Fibroblast of lung (primary cell): Measurements from ENCODE around the gene ARMC9. TPM values are rescaled to one million over a fixed set of nuclear protein-coding genes. Genes with fewer than 3 reads are reported as not detected.

Source experiments
- DNase-seq, 2 donors: peaks; one replicate each; pipeline versions ENCODE4 v3.0.0 to v3.0.0-alpha.2; 2010; ENCODE audit warnings: low read depth in 2 of 2
- H2AFZ ChIP-seq: 2 replicates; pipeline ENCODE4 v1.5.1; 2012; ENCODE audit warnings: low read length, control low read depth, inconsistent platforms
- H3K27ac ChIP-seq: 2 replicates; pipeline ENCODE4 v1.5.1; 2011; ENCODE audit warnings: low read length, control low read depth; ENCODE audit not compliant: insufficient read depth
- H3K27me3 ChIP-seq: 2 replicates; pipeline ENCODE4 v1.5.1; 2011; ENCODE audit warnings: mild to moderate bottlenecking, low read length; ENCODE audit not compliant: control insufficient read depth, insufficient read depth
- H3K36me3 ChIP-seq: 2 replicates; pipeline ENCODE4 v1.5.1; 2011; ENCODE audit warnings: low read length; ENCODE audit not compliant: control insufficient read depth, insufficient read depth
- H3K4me1 ChIP-seq: 2 replicates; pipeline ENCODE4 v1.5.1; 2011; ENCODE audit warnings: low read length; ENCODE audit not compliant: control insufficient read depth, insufficient read depth; ENCODE audit errors: extremely low read depth
- H3K4me2 ChIP-seq: 2 replicates; pipeline ENCODE4 v1.5.1; 2011; ENCODE audit warnings: low read length, control low read depth; ENCODE audit not compliant: insufficient read depth; ENCODE audit errors: extremely low read depth
- H3K4me3 ChIP-seq, 4 experiments: fragments of 200-600 bp in 1 of 4; sonication (generic) in 1 of 4; replicated peaks in 1 of 4; 2 replicates each; pipeline ENCODE4 v1.5.1; 2011 to 2016; ENCODE audit warnings: low read length in 4 of 4, low read depth in 3 of 4, mild to moderate bottlenecking in 3 of 4, control low read depth in 2 of 4, inconsistent platforms in 1 of 4, mixed read lengths in 1 of 4; ENCODE audit not compliant: insufficient read depth in 1 of 4; ENCODE audit errors: control extremely low read depth in 1 of 4
- H3K79me2 ChIP-seq: 2 replicates; pipeline ENCODE4 v1.5.1; 2012; ENCODE audit warnings: mild to moderate bottlenecking, low read length, inconsistent platforms; ENCODE audit not compliant: control insufficient read depth, insufficient read depth
- H3K9ac ChIP-seq: 2 replicates; pipeline ENCODE4 v1.5.1; 2011; ENCODE audit warnings: mild to moderate bottlenecking, low read length, control low read depth; ENCODE audit not compliant: insufficient read depth
- H3K9me3 ChIP-seq: 2 replicates; pipeline ENCODE4 v1.5.1; 2012; ENCODE audit warnings: low read depth, low read length; ENCODE audit not compliant: control insufficient read depth, insufficient read depth
- H4K20me1 ChIP-seq: 2 replicates; pipeline ENCODE4 v1.5.1; 2011; ENCODE audit warnings: low read length; ENCODE audit not compliant: control insufficient read depth, insufficient read depth; ENCODE audit errors: extremely low read depth
- EZH2 ChIP-seq: IDR thresholded peaks from 2 replicates; pipeline ENCODE4 v1.5.1; 2012; ENCODE audit warnings: low read length, control low read depth, mild to moderate bottlenecking; ENCODE audit errors: missing control alignments
- polyA plus RNA-seq, 2 donors: library from polyadenylated mRNA; depleted of rRNA in 1 of 2; stranded (reverse) in 1 of 2; unstranded in 1 of 2; fragments of >200 nt; gene quantifications; 2 replicates each; pipeline ENCODE4 v1.2.1, GENCODE V29; 2011 to 2012; ENCODE audit warnings: missing spikeins in 1 of 2
- total RNA-seq: library from RNA; depleted of rRNA; stranded (reverse); fragments of >200 nt; gene quantifications from 2 replicates; pipeline ENCODE4 v1.2.1, GENCODE V29; 2014
- TF ChIP-seq, protein P1 (sequence below), 2 donors: IDR thresholded peaks in 1 of 2; conservative IDR thresholded peaks in 1 of 2; 1 replicate in 1 of 2; 2 replicates in 1 of 2; pipeline ENCODE4 v1.5.1; 2011 to 2012; ENCODE audit warnings: low read length in 2 of 2, control low read depth in 1 of 2, inconsistent platforms in 1 of 2, low read depth in 1 of 2, mild to moderate bottlenecking in 1 of 2

ARMC9 gene
- total and polyA plus RNA-seq, 2 donors (not counting 1 experiment from before 2014, with no cell fraction given), result 68.4 to 153 TPM

DNA sequence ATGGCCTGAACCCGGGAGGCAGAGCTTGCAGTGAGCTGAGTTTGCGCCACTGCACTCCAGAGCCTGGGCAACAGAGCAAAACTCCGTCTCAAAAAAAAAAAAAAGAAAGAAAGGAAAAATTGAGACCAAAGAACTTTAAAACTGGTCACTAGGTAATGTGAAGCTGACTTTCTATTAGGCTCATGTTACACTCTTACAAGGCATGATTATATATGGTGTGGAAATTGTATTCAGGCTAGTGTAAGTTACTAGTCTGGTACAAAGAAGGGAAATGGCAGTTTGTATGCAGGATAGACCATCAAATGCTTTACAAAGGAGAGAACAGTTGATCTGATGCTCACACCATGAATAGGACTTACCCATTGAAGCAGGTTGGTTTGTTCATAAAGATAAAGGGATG lies 35.4 kb upstream of the ARMC9 start:
- Histone ChIP-seq H3K79me2 (no peaks in the 10 kb centered on the region), H3K27me3 (no peaks in the 10 kb centered on the region), H3K36me3 (peaks cover 6% of the 10 kb centered on the region), H2AFZ (no peak overlapping the region), H3K4me3 (no peak overlapping the region), H3K9ac (no peak overlapping the region), H3K9me3 (no peaks in the 10 kb centered on the region), H3K4me2 (no peak overlapping the region), H3K27ac (peak overlapping the region; percentile 71), H3K4me1 (peaks cover 28% of the 10 kb centered on the region), H4K20me1 (no peaks in the 10 kb centered on the region)
- TF ChIP-seq EZH2, result no peak
- TF ChIP-seq, protein P1, sequence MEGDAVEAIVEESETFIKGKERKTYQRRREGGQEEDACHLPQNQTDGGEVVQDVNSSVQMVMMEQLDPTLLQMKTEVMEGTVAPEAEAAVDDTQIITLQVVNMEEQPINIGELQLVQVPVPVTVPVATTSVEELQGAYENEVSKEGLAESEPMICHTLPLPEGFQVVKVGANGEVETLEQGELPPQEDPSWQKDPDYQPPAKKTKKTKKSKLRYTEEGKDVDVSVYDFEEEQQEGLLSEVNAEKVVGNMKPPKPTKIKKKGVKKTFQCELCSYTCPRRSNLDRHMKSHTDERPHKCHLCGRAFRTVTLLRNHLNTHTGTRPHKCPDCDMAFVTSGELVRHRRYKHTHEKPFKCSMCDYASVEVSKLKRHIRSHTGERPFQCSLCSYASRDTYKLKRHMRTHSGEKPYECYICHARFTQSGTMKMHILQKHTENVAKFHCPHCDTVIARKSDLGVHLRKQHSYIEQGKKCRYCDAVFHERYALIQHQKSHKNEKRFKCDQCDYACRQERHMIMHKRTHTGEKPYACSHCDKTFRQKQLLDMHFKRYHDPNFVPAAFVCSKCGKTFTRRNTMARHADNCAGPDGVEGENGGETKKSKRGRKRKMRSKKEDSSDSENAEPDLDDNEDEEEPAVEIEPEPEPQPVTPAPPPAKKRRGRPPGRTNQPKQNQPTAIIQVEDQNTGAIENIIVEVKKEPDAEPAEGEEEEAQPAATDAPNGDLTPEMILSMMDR (conservative IDR thresholded peaks at IDR 0.05 in 1 of 2, IDR thresholded peaks at IDR 0.05 in 1 of 2; ENCODE audit: low read depth in 1 of 2, low read length in 2 of 2), result no peak
- peak in 1 of 2 donors; percentile 47 for DNase-seq

DNA sequence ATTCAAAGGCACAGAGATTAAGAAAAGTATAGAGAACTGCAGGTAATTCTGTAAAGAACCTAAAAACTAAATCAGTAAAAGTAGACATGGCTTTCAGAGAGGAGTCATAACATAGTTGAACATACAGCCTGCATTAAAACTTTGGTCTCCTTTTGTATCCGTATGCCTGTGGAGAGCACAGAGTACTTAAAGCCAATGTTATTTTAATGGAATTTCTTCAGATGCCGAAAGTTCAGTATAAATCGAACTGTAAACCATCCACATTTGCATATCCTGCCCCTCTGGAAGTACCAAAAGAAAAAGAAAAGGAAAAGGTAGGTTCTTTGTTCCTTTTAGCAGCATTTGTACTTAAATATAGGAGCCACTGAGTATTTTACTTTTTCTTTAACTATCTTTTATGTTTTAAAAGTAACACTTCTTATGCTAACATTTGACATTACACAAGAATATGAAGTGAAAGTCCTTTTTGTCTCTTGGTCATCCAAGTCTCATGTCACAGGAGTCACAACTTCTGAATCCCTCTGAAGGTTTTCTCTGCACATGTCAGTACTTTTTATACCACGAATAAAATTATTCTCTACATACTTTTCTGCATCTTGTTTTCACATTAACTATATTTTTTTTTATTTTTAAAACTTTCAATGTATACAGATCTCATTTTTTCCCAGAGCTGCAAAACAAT lies 34.9 kb upstream of the ARMC9 start:
- Histone ChIP-seq H3K79me2 (no peaks in the 10 kb centered on the region), H3K9ac (no peak overlapping the region), H3K27me3 (no peaks in the 10 kb centered on the region), H3K27ac (peak overlapping the region; percentile 71), H3K4me2 (no peak overlapping the region), H3K4me1 (peaks cover 28% of the 10 kb centered on the region), H3K4me3 (no peak overlapping the region), H3K9me3 (no peaks in the 10 kb centered on the region), H2AFZ (no peak overlapping the region), H3K36me3 (peaks cover 6% of the 10 kb centered on the region), H4K20me1 (no peaks in the 10 kb centered on the region)
- DNase-seq, result no peak
- TF ChIP-seq, protein P1 (conservative IDR thresholded peaks at IDR 0.05 in 1 of 2, IDR thresholded peaks at IDR 0.05 in 1 of 2; ENCODE audit: low read depth in 1 of 2, low read length in 2 of 2), result no peak
- TF ChIP-seq EZH2, result no peak

DNA sequence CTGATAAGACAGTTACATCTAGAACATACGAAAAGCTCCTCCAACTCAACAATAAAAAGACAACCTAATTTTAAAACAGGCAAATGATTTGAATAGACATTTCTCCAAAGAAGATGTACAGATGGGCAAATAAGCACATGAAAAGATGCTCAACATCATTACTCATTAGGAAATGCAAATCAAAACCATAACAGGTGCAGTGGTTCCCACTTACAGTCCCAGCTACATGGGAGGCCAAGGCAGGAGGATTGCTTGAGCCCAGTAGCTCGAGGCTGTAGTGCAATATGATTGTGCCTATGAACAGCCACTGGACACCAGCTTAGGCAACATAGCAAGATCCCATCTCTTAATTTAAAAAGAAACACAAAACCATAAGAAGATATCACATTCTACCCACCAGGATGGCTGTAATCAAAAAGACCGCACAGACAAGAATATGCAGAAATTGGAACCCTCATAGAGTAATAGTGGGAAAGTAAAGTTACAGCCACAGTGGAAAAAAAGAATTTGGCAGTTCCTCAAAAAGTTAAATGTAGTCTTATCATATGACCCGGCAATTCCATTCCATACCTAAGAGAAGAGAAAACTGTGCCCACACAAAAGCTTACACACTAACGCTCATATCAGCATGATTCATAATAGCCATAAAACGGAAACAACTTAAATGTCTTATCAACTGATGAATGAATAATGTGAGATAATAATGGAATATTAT lies 30.5 kb upstream of the ARMC9 start:
- H3K4me1 ChIP-seq, result peaks cover 11% of the 10 kb centered on the region
- no peaks in the 10 kb centered on the region for H4K20me1 ChIP-seq
- no peaks in the 10 kb centered on the region for H3K79me2 ChIP-seq
- H3K27ac ChIP-seq, result no peak overlapping the region
- H3K4me3 ChIP-seq, result no peak overlapping the region
- TF ChIP-seq, protein P1 (conservative IDR thresholded peaks at IDR 0.05 in 1 of 2, IDR thresholded peaks at IDR 0.05 in 1 of 2; ENCODE audit: low read depth in 1 of 2, low read length in 2 of 2), result no peak
- no peak for TF ChIP-seq EZH2
- DNase-seq, result peak in 1 of 2 donors; percentile 76
- H3K4me2 ChIP-seq, result no peak overlapping the region
- H3K9me3 ChIP-seq, result no peaks in the 10 kb centered on the region
- no peaks in the 10 kb centered on the region for H3K27me3 ChIP-seq
- peaks cover 6% of the 10 kb centered on the region for H3K36me3 ChIP-seq
- no peak overlapping the region for H2AFZ ChIP-seq
- no peak overlapping the region for H3K9ac ChIP-seq
